SK-N-SH (cell line): ENCODE measurements around the gene CHEK1.

Experiments used
- MEF2A ChIP-seq: IDR thresholded peaks from 2 replicates; pipeline ENCODE4 v1.4.0; 2012; ENCODE audit warnings: low read depth, borderline replicate concordance
- POLR2AphosphoS5 ChIP-seq: IDR thresholded peaks from 2 replicates; pipeline ENCODE4 v1.6.1; 2012; ENCODE audit warnings: low read depth, low read length
- TAF1 ChIP-seq: IDR thresholded peaks from 2 replicates; pipeline ENCODE4 v1.6.1; 2012; ENCODE audit warnings: low read depth, mild to moderate bottlenecking, low read length, moderate library complexity, borderline replicate concordance
- TF ChIP-seq, protein P1 (sequence below): fragments of 200-600 bp; sonication (generic); IDR thresholded peaks from 2 replicates; pipeline ENCODE4 v1.6.1; 2017; ENCODE audit warnings: antibody characterized with exemption, mild to moderate bottlenecking, moderate library complexity

DNA sequence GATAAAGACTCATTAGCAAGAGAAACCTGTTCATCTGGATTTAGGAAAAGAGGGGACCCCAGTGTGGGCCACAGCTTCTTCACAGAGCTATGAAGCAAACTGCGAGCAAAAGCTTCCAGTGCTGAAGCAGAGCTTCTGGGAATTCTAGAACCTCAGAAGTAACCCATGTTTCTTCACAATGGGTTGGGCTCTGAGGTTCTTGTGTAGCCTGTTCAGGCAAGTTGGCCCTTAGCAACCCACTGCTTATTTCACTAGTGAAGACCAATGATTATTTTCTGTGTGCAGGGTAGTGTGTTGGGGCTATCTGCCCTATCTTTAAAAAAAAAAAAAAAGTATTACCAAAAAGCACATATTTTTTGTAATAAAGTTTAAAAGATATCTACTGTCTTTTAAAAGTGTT lies 55.8 kb downstream of the CHEK1 start, which contains the start of gene ACRV1:
- TF ChIP-seq TAF1 (no peak), POLR2AphosphoS5 (no peak), MEF2A (no peak)
- TF ChIP-seq, protein P1, sequence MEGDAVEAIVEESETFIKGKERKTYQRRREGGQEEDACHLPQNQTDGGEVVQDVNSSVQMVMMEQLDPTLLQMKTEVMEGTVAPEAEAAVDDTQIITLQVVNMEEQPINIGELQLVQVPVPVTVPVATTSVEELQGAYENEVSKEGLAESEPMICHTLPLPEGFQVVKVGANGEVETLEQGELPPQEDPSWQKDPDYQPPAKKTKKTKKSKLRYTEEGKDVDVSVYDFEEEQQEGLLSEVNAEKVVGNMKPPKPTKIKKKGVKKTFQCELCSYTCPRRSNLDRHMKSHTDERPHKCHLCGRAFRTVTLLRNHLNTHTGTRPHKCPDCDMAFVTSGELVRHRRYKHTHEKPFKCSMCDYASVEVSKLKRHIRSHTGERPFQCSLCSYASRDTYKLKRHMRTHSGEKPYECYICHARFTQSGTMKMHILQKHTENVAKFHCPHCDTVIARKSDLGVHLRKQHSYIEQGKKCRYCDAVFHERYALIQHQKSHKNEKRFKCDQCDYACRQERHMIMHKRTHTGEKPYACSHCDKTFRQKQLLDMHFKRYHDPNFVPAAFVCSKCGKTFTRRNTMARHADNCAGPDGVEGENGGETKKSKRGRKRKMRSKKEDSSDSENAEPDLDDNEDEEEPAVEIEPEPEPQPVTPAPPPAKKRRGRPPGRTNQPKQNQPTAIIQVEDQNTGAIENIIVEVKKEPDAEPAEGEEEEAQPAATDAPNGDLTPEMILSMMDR: no peak
